ENCODE data around the gene WWOX. TPM values are rescaled to one million over a fixed set of nuclear protein-coding genes. Genes with fewer than 3 reads are reported as not detected.

WWOX gene
- polyA plus RNA-seq, 1 donor (not counting 4 experiments of a cell fraction or from before 2014, with no cell fraction given) = 5.1 TPM

GRCh38 chr16:78441298-78441697 is 341.8 kb downstream of the WWOX start:
- Histone ChIP-seq H3K79me2 (ENCODE audit: control insufficient read depth, insufficient read depth, low read length) (no peaks in the 10 kb centered on the region), H3K9me3 (ENCODE audit: control insufficient read depth, low read depth, low read length) (no peaks in the 10 kb centered on the region), H3K27ac (ENCODE audit: control insufficient read depth, insufficient read depth, low read length) (no peak overlapping the region), H4K20me1 (ENCODE audit: control insufficient read depth, extremely low read depth, insufficient read depth, low read length) (no peaks in the 10 kb centered on the region), H3K4me3 (ENCODE audit: control insufficient read depth in 2 of 3, extremely low read depth in 1 of 3, insufficient read depth in 2 of 3, low read depth in 1 of 3, low read length in 3 of 3) (no peak overlapping the region), H2AFZ (ENCODE audit: control insufficient read depth, low read length) (no peak overlapping the region), H3K4me2 (ENCODE audit: control insufficient read depth, extremely low read depth, insufficient read depth, low read depth, low read length) (no peak overlapping the region), H3K27me3 (ENCODE audit: control insufficient read depth, extremely low read depth, insufficient read depth, low read length) (no peaks in the 10 kb centered on the region), H3K9ac (ENCODE audit: control insufficient read depth, extremely low read depth, insufficient read depth, low read length) (no peak overlapping the region), H3K9me1 (ENCODE audit: control insufficient read depth, extremely low read depth, insufficient read depth, low read length) (no peaks in the 10 kb centered on the region), H3K4me1 (ENCODE audit: control insufficient read depth, extremely low read depth, insufficient read depth, low read length) (no peaks in the 10 kb centered on the region), H3K36me3 (ENCODE audit: control insufficient read depth in 2 of 2, extremely low read depth in 1 of 2, insufficient read depth in 2 of 2, low read length in 2 of 2) (no peaks in the 10 kb centered on the region)
- dilution Hi-C loops (cut with MboI; ENCODE audit: extremely low pct_ligation_motif_present, low sequenced_read_pairs) = no loop called here
- FAIRE-seq (no peak), DNase-seq (ENCODE audit: low read depth, low spot score) (no peak)
- TF ChIP-seq EZH2 (IDR thresholded peaks at IDR 0.05; ENCODE audit: low read length) = no peak
- TF ChIP-seq CTCF (optimal IDR thresholded peaks at IDR 0.05 in 1 of 3, IDR thresholded peaks at IDR 0.05 in 1 of 3, conservative IDR thresholded peaks at IDR 0.05 in 1 of 3; ENCODE audit: extremely low read depth in 1 of 3, insufficient read depth in 2 of 3, low read length in 3 of 3) = no peak

GRCh38 chr16:78443542-78444364 is 344.3 kb downstream of the WWOX start:
- no peaks in the 10 kb centered on the region for H3K4me1 ChIP-seq (ENCODE audit: control insufficient read depth, extremely low read depth, insufficient read depth, low read length)
- no peak for TF ChIP-seq EZH2 (IDR thresholded peaks at IDR 0.05; ENCODE audit: low read length)
- no peak for TF ChIP-seq CTCF (optimal IDR thresholded peaks at IDR 0.05 in 1 of 3, IDR thresholded peaks at IDR 0.05 in 1 of 3, conservative IDR thresholded peaks at IDR 0.05 in 1 of 3; ENCODE audit: extremely low read depth in 1 of 3, insufficient read depth in 2 of 3, low read length in 3 of 3)
- no peaks in the 10 kb centered on the region for H3K79me2 ChIP-seq (ENCODE audit: control insufficient read depth, insufficient read depth, low read length)
- no peaks in the 10 kb centered on the region for H3K9me3 ChIP-seq (ENCODE audit: control insufficient read depth, low read depth, low read length)
- no peak overlapping the region for H3K4me2 ChIP-seq (ENCODE audit: control insufficient read depth, extremely low read depth, insufficient read depth, low read depth, low read length)
- H3K9ac ChIP-seq (ENCODE audit: control insufficient read depth, extremely low read depth, insufficient read depth, low read length) = no peak overlapping the region
- no peak overlapping the region for H3K4me3 ChIP-seq (ENCODE audit: control insufficient read depth in 2 of 3, extremely low read depth in 1 of 3, insufficient read depth in 2 of 3, low read depth in 1 of 3, low read length in 3 of 3)
- DNase-seq (ENCODE audit: low read depth, low spot score) (no peak), FAIRE-seq (no peak)
- no peak overlapping the region for H2AFZ ChIP-seq (ENCODE audit: control insufficient read depth, low read length)
- no peaks in the 10 kb centered on the region for H4K20me1 ChIP-seq (ENCODE audit: control insufficient read depth, extremely low read depth, insufficient read depth, low read length)
- H3K27me3 ChIP-seq (ENCODE audit: control insufficient read depth, extremely low read depth, insufficient read depth, low read length) = no peaks in the 10 kb centered on the region
- H3K27ac ChIP-seq (ENCODE audit: control insufficient read depth, insufficient read depth, low read length) = no peak overlapping the region
- no peaks in the 10 kb centered on the region for H3K36me3 ChIP-seq (ENCODE audit: control insufficient read depth in 2 of 2, extremely low read depth in 1 of 2, insufficient read depth in 2 of 2, low read length in 2 of 2)
- no peaks in the 10 kb centered on the region for H3K9me1 ChIP-seq (ENCODE audit: control insufficient read depth, extremely low read depth, insufficient read depth, low read length)
- dilution Hi-C loops (cut with MboI; ENCODE audit: extremely low pct_ligation_motif_present, low sequenced_read_pairs) = no loop called here

All from keratinocyte (primary cell).